ENCODE measurements around the gene UGT1A7. TPM values are rescaled to one million over a fixed set of nuclear protein-coding genes. Genes with fewer than 3 reads are reported as not detected.
"Not testable (repeated sequence)": the region's sequence is repeated elsewhere in the genome, so short reads cannot be mapped to it uniquely, and the experiment has no call there.

UGT1A7 gene
- total RNA-seq, 2 donors from 2014 or later, result not detected

GRCh38 chr2:233689501-233689900, 7.8 kb downstream of the UGT1A7 start:
- DNase-seq (no peak), ATAC-seq (no peak)
- H3K27me3 Mint-ChIP-seq, result peaks cover 52% of the 10 kb centered on the region
- H3K9me3 ChIP-seq (ENCODE audit: control insufficient read depth, low read length, poor library complexity, severe bottlenecking), result no peaks in the 10 kb centered on the region
- H3K36me3 Mint-ChIP-seq (ENCODE audit: low read depth), result peaks cover 3% of the 10 kb centered on the region
- H3K27ac Mint-ChIP-seq, result no peak overlapping the region
- H3K4me3 Mint-ChIP-seq, result no peak overlapping the region
- no peaks in the 10 kb centered on the region for H3K4me1 Mint-ChIP-seq

DNA sequence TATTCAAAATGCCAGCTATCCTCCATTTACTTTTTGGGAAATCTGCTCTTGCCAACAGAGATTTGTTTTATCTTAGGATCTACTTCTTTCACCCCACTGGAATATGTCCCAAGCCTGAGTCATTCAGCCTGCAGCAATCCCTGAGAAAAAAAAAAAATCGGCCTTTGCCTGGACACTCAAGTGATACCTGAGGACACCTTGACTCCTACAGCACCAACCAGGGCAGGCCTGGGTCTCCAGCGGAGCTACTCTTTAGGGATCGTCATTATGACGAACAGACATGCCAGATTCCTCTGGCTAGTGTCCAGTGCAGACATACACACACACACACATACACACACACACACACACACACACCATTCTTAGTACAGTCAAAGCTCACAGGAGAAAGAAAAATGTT, 8.7 kb downstream of the UGT1A7 start:
- ATAC-seq, result no peak
- no peaks in the 10 kb centered on the region for H3K9me3 ChIP-seq (ENCODE audit: control insufficient read depth, low read length, poor library complexity, severe bottlenecking)
- no peaks in the 10 kb centered on the region for H3K4me1 Mint-ChIP-seq
- peaks cover 3% of the 10 kb centered on the region for H3K36me3 Mint-ChIP-seq (ENCODE audit: low read depth)
- DNase-seq, result no peak
- peaks cover 52% of the 10 kb centered on the region for H3K27me3 Mint-ChIP-seq
- no peak overlapping the region for H3K4me3 Mint-ChIP-seq
- H3K27ac Mint-ChIP-seq, result no peak overlapping the region

DNA sequence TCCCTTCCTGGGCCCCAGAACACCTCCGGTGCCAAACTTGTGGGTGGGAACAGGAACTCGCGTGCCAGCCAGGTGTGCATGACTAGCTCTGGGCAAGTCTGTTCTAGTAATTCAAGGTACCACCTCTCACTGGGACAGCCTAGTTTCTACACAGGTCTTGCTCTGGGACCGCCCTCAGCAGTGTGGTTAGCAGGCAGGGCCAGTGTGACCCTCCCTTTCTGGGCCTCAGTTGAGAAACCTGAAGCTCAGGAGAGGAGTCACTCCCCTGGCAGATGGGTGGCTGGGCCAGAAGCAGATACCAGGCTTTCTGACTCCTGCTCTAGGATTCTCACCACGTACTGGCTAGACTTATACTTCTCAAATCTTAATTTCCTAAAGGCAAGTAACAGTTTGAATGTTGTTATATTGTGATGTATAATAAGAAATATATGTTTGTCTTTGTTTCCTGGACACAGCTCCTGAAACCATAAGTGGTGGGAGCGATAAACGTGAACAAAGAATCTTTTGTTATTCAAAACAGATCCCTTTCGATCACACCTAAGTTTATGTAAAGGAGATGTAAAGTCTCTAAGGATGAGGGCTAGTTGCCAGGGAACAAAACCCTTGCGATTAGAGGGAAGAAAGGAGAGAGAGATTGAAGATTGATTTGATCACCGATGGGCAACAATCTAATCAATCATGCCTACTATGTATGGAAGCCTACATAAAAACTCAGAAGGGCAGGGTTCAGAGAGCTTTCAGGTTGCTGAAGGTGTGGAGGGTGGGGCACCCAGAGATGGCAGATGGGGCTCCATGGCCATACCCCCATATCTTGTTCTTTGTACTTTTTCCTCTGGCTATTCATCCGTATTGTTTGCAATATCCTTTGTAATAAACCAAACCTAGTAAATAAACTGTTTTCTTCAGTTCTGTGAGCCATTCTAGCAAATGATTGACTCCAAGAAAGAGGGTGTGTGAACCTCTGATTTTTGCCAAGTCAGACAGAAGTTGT, 10.0 kb downstream of the UGT1A7 start:
- Mint-ChIP-seq H3K27me3 (peaks cover 53% of the 10 kb centered on the region), H3K27ac (no peak overlapping the region), H3K36me3 (ENCODE audit: low read depth) (peaks cover under 1% of the 10 kb centered on the region), H3K4me1 (no peaks in the 10 kb centered on the region), H3K4me3 (no peak overlapping the region)
- ATAC-seq (no peak), DNase-seq (no peak)
- H3K9me3 ChIP-seq (ENCODE audit: control insufficient read depth, low read length, poor library complexity, severe bottlenecking), result no peaks in the 10 kb centered on the region

DNA sequence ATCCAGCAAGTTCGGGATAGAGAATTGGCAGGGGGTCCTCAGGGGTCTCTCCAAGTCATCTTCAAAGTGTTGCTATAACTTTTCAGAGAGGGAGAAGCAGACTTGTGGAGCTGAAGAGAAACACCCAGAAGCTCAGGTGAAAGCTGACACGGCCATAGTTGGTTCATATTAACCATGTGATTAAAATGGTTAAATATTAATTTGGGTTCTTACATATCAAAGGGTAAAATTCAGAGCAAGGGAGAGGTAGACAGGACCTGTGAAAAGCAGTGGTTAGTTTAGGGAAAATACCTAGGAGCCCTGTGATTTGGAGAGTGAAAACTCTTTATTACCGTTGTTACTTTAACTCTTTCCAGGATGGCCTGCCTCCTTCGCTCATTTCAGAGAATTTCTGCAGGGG, 10.9 kb downstream of the UGT1A7 start, which contains the start of gene UGT1A6:
UGT1A6 (plus strand) TSS at position 243 of the 400 bp plus-strand sequence; CDS start at position 358, 115 bp downstream.
- H3K4me1 Mint-ChIP-seq, result no peaks in the 10 kb centered on the region
- no peak within 1 kb of the TSS for H3K27ac Mint-ChIP-seq
- no peaks in the 10 kb centered on the region for H3K9me3 ChIP-seq (ENCODE audit: control insufficient read depth, low read length, poor library complexity, severe bottlenecking)
- H3K36me3 Mint-ChIP-seq (ENCODE audit: low read depth), result peaks cover 5% of the 10 kb centered on the region
- no peak for DNase-seq
- no peak within 1 kb of the TSS for H3K4me3 Mint-ChIP-seq
- H3K27me3 Mint-ChIP-seq, result peaks cover 59% of the 10 kb centered on the region
- no peak for ATAC-seq

DNA sequence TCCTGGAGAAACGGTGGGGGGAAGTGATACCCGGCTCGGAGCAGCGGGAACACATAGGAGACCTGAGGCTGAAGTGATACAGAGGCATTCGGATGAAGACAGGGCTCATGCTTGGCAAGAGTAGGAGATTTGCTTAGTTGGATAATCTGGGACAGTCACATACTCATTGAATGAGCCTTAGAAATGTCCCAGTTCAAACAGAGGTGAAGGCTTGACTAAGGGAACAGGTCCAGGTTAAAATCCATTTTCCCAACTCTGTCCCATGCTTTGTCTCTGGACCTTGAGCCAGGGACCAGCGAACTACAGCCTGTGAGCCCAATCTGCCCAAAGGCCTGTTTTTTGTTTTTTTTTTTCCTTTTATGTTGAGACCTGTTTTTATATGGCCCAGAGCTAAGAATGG, 12.3 kb downstream of the UGT1A7 start:
- Mint-ChIP-seq H3K36me3 (ENCODE audit: low read depth) (peaks cover 5% of the 10 kb centered on the region), H3K27ac (no peak overlapping the region), H3K27me3 (peaks cover 54% of the 10 kb centered on the region), H3K4me3 (no peak overlapping the region), H3K4me1 (no peaks in the 10 kb centered on the region)
- DNase-seq (no peak), ATAC-seq (no peak)
- no peaks in the 10 kb centered on the region for H3K9me3 ChIP-seq (ENCODE audit: control insufficient read depth, low read length, poor library complexity, severe bottlenecking)

DNA sequence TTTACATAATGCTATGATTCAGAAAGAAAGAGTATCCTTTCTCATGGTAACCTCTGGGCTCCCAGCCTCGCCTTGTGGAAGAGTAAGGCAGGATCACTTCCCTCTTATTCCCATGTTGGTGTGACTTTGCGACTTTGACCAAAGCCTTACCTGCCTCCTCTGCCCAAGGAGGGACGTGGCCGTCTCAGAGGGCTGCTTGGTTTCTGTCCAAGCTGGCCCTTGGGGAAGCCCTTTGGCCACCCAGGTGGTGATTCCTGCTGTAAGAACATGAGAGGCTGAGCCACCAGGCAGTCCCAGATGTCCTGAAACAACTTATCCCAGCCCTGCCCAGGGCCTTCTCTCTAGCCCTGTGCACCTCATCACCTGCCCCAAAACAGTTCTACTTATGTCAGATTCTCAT, 17.0 kb downstream of the UGT1A7 start:
- Mint-ChIP-seq H3K36me3 (ENCODE audit: low read depth) (peaks cover 5% of the 10 kb centered on the region), H3K27me3 (peaks cover 48% of the 10 kb centered on the region), H3K4me3 (no peak overlapping the region), H3K4me1 (no peaks in the 10 kb centered on the region), H3K27ac (no peak overlapping the region)
- ATAC-seq (no peak), DNase-seq (no peak)
- H3K9me3 ChIP-seq (ENCODE audit: control insufficient read depth, low read length, poor library complexity, severe bottlenecking), result no peaks in the 10 kb centered on the region

DNA sequence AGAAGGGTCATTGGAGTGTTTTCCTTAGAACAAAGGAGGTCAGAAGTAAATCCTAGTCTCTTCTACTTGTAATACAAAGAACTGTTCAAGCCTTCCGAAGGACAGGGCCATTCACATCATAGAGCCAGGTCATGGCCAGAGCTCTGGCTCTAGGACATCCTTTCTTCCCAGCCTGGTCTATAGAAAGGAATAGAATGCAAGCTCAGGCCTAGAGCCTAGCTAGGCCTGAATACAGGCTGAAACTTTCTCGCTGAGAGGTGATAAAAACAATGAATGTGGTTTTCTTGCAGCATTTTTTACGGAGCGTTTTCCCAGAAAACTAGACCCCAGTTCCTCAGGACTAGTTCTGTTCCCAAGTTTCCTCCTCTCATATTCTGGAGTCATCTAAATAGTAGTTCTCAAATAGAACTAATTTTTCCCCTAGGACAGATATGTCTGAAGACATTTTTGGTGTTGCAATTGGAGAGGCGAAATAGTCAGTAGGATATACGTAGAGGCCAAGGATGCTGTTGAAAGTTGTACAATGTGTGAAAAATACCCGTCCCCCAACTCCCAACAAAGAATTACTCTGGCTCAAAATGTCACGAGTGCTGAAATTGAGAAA, 17.8 kb downstream of the UGT1A7 start:
- no peak overlapping the region for H3K27ac Mint-ChIP-seq
- H3K27me3 Mint-ChIP-seq, result peaks cover 45% of the 10 kb centered on the region
- no peak for ATAC-seq
- no peaks in the 10 kb centered on the region for H3K4me1 Mint-ChIP-seq
- H3K9me3 ChIP-seq (ENCODE audit: control insufficient read depth, low read length, poor library complexity, severe bottlenecking), result no peaks in the 10 kb centered on the region
- no peak for DNase-seq
- no peak overlapping the region for H3K4me3 Mint-ChIP-seq
- H3K36me3 Mint-ChIP-seq (ENCODE audit: low read depth), result peaks cover 8% of the 10 kb centered on the region

- H3K27ac Mint-ChIP-seq, result no peak overlapping the region
- peaks cover 45% of the 10 kb centered on the region for H3K27me3 Mint-ChIP-seq
- H3K4me3 Mint-ChIP-seq, result no peak overlapping the region
- H3K9me3 ChIP-seq (ENCODE audit: control insufficient read depth, low read length, poor library complexity, severe bottlenecking), result no peaks in the 10 kb centered on the region
- DNase-seq (no peak), ATAC-seq (no peak)
- no peaks in the 10 kb centered on the region for H3K4me1 Mint-ChIP-seq
- peaks cover 8% of the 10 kb centered on the region for H3K36me3 Mint-ChIP-seq (ENCODE audit: low read depth)
Observed at GRCh38 chr2:233700028-233700635, 18.4 kb downstream of the UGT1A7 start.

DNA sequence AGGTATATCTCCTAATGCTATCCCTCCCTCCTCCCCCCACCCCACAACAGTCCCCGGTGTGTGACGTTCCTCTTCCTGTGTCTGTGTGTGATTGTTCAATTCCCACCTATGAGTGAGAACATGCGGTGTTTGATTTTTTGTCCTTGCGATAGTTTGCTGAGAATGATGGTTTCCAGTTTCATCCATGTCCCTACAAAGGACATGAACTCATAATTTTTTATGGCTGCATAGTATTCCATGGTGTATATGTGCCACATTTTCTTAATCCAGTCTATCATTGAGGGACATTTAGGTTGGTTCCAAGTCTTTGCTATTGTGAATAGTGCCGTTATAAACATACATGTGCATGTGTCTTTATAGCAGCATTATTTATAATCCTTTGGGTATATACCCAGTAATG, 19.1 kb downstream of the UGT1A7 start:
- H3K9me3 ChIP-seq (ENCODE audit: control insufficient read depth, low read length, poor library complexity, severe bottlenecking); DNase-seq; H3K27ac Mint-ChIP-seq; H3K36me3 Mint-ChIP-seq (ENCODE audit: low read depth); ATAC-seq; H3K4me3 Mint-ChIP-seq; H3K4me1 Mint-ChIP-seq: not testable (repeated sequence)
- H3K27me3 Mint-ChIP-seq, result peaks cover 50% of the 10 kb centered on the region

GRCh38 chr2:233702238-233702637, 20.5 kb downstream of the UGT1A7 start:
- H3K4me1 Mint-ChIP-seq, result no peaks in the 10 kb centered on the region
- H3K27me3 Mint-ChIP-seq, result peaks cover 42% of the 10 kb centered on the region
- ATAC-seq (no peak), DNase-seq (no peak)
- H3K27ac Mint-ChIP-seq, result no peak overlapping the region
- peaks cover 6% of the 10 kb centered on the region for H3K36me3 Mint-ChIP-seq (ENCODE audit: low read depth)
- H3K9me3 ChIP-seq (ENCODE audit: control insufficient read depth, low read length, poor library complexity, severe bottlenecking), result no peaks in the 10 kb centered on the region
- no peak overlapping the region for H3K4me3 Mint-ChIP-seq

- H3K36me3 Mint-ChIP-seq (ENCODE audit: low read depth), result peaks cover 6% of the 10 kb centered on the region
- H3K4me3 Mint-ChIP-seq, result no peak overlapping the region
- H3K27ac Mint-ChIP-seq, result no peak overlapping the region
- ATAC-seq, result no peak
- H3K27me3 Mint-ChIP-seq, result peaks cover 56% of the 10 kb centered on the region
- no peak for DNase-seq
- H3K4me1 Mint-ChIP-seq, result no peaks in the 10 kb centered on the region
- H3K9me3 ChIP-seq (ENCODE audit: control insufficient read depth, low read length, poor library complexity, severe bottlenecking), result no peaks in the 10 kb centered on the region
Observed at GRCh38 chr2:233705911-233706506, 24.3 kb downstream of the UGT1A7 start.

- H3K36me3 Mint-ChIP-seq (ENCODE audit: low read depth), result peaks cover 6% of the 10 kb centered on the region
- ATAC-seq (no peak), DNase-seq (no peak)
- H3K27ac Mint-ChIP-seq, result no peak overlapping the region
- H3K27me3 Mint-ChIP-seq, result peaks cover 56% of the 10 kb centered on the region
- no peak overlapping the region for H3K4me3 Mint-ChIP-seq
- peaks cover 3% of the 10 kb centered on the region for H3K4me1 Mint-ChIP-seq
- no peaks in the 10 kb centered on the region for H3K9me3 ChIP-seq (ENCODE audit: control insufficient read depth, low read length, poor library complexity, severe bottlenecking)
Observed at GRCh38 chr2:233706720-233707119, 25.0 kb downstream of the UGT1A7 start.
